K562 (cell line): ENCODE measurements around the gene TNNT2. TPM values are rescaled to one million over a fixed set of nuclear protein-coding genes. Genes with fewer than 3 reads are reported as not detected.

ENCODE experiments used
- ATAC-seq: fragments of 200-7000 bp; cut with Tn5 transposase; 3 replicates; pipeline ENCODE4 v1.9.1; 2020; ENCODE audit warnings: moderate library complexity
- BruUV-seq: library from RNA; stranded (reverse); fragments of 400-500 nt; replicated peaks from 2 replicates; lab custom pipeline; 2021; lab: Mats Ljungman, UMichigan
- CTCF ChIA-PET: fragments of 300-600 bp; formaldehyde crosslinking; extraction: SDS; loops from one replicate; lab custom pipeline; 2021; ENCODE audit warnings: low intra/inter-chr PET ratio; lab: Yijun Ruan, JAX
- POLR2A ChIA-PET: fragments of 300-600, 350-650 bp; sonication (Branson Sonifier 250); formaldehyde crosslinking; extraction: SDS; loops from one replicate; lab custom pipeline; 2021; ENCODE audit warnings: antibody characterized with exemption, inconsistent platforms; lab: Yijun Ruan, JAX
- DNase-seq, 4 experiments: peaks; one replicate each; pipeline versions ENCODE4 v3.0.0 to v3.0.0-alpha.2; 2011 to 2018; ENCODE audit warnings: low spot score in 3 of 4, mixed read lengths in 3 of 4; ENCODE audit errors: extremely low read depth in 1 of 4
- FAIRE-seq: peaks from 2 replicates; lab custom pipeline; 2011; peaks lifted over from hg19 to GRCh38; lab: Jason Lieb, UNC
- H2AFZ ChIP-seq: 2 replicates; pipeline ENCODE4 v1.6.0; 2011; ENCODE audit warnings: low read depth, low read length, control low read depth, inconsistent platforms
- H3K27ac ChIP-seq: fragments of 200-600 bp; 3 replicates; pipeline ENCODE4 v1.8.0; 2011; ENCODE audit warnings: low read depth, mild to moderate bottlenecking, control low read depth, inconsistent platforms, low read length, moderate library complexity, mixed read lengths; ENCODE audit errors: extremely low read depth
- H3K27me3 ChIP-seq, 2 experiments: fragments of 300-600 bp in 1 of 2; 2 replicates in 1 of 2; 3 replicates in 1 of 2; pipeline versions ENCODE4 v1.6.0 to v1.8.0; 2011; ENCODE audit warnings: inconsistent platforms in 2 of 2, low read length in 2 of 2, mild to moderate bottlenecking in 1 of 2, mixed read lengths in 1 of 2, moderate library complexity in 1 of 2; ENCODE audit not compliant: control insufficient read depth in 2 of 2, insufficient read depth in 2 of 2
- H3K36me3 ChIP-seq: fragments of 300-600 bp; 3 replicates; pipeline ENCODE4 v1.8.0; 2011; ENCODE audit warnings: mild to moderate bottlenecking, low read length, inconsistent platforms; ENCODE audit not compliant: control insufficient read depth, insufficient read depth
- H3K4me1 ChIP-seq, 2 experiments: fragments of 200-600 bp in 1 of 2; replicated peaks in 1 of 2; 2 replicates in 1 of 2; 3 replicates in 1 of 2; pipeline versions ENCODE4 v1.5.1 to v1.8.0; 2011; ENCODE audit warnings: inconsistent platforms in 2 of 2, low read length in 2 of 2, mild to moderate bottlenecking in 1 of 2, mixed read lengths in 1 of 2, moderate library complexity in 1 of 2; ENCODE audit not compliant: control insufficient read depth in 2 of 2, insufficient read depth in 2 of 2
- H3K4me2 ChIP-seq: 2 replicates; pipeline ENCODE4 v1.6.1; 2011; ENCODE audit warnings: low read length, control low read depth, inconsistent platforms, mixed read lengths; ENCODE audit not compliant: insufficient read depth
- H3K4me3 ChIP-seq: fragments of 200-600 bp; sonication (generic), shearing (Covaris generic); 2 replicates; pipeline ENCODE4 v1.5.1; 2016; ENCODE audit warnings: control low read depth, inconsistent platforms
- H3K79me2 ChIP-seq: fragments of 200-600 bp; 3 replicates; pipeline ENCODE4 v1.8.0; 2011; ENCODE audit warnings: low read length, inconsistent platforms; ENCODE audit not compliant: control insufficient read depth, insufficient read depth
- H3K9ac ChIP-seq, 2 experiments: 2 replicates each; pipeline versions ENCODE4 v1.6.0 to v1.6.1; 2011; ENCODE audit warnings: low read depth in 2 of 2, low read length in 2 of 2, control low read depth in 1 of 2, inconsistent platforms in 1 of 2, mild to moderate bottlenecking in 1 of 2, mixed read lengths in 1 of 2; ENCODE audit not compliant: insufficient read depth in 1 of 2
- H3K9me1 ChIP-seq: one replicate; pipeline ENCODE4 v1.6.0; 2011; ENCODE audit warnings: inconsistent platforms, mild to moderate bottlenecking, low read length, moderate library complexity; ENCODE audit not compliant: control insufficient read depth, insufficient read depth
- H3K9me3 ChIP-seq: replicated peaks from 2 replicates; pipeline ENCODE4 v1.5.1; 2011; ENCODE audit warnings: low read depth, low read length, inconsistent platforms; ENCODE audit not compliant: control insufficient read depth, insufficient read depth
- H4K20me1 ChIP-seq: replicated peaks from 2 replicates; pipeline ENCODE4 v1.6.1; 2011; ENCODE audit warnings: low read length, inconsistent platforms, mixed read lengths; ENCODE audit not compliant: control insufficient read depth, insufficient read depth
- CHD7 ChIP-seq: fragments of 200-600 bp; sonication (generic); IDR thresholded peaks from one replicate; pipeline ENCODE4 v1.6.1; 2012; ENCODE audit warnings: mild to moderate bottlenecking, low read depth, low read length, inconsistent platforms
- EGR1 ChIP-seq: fragments of 450-650 bp; conservative IDR thresholded peaks from 2 replicates; pipeline ENCODE4 v1.6.1; 2017; ENCODE audit warnings: mild to moderate bottlenecking
- ESRRB ChIP-seq: fragments of 250-450 bp; sonication (Bioruptor Pico); IDR thresholded peaks from 2 replicates; pipeline ENCODE4 v1.5.0; 2020; ENCODE audit warnings: mild to moderate bottlenecking, moderate library complexity, borderline replicate concordance
- RBM15 ChIP-seq: fragments of 200-400 bp; formaldehyde crosslinking; IDR thresholded peaks from 2 replicates; pipeline ENCODE4 v1.6.1; 2018; ENCODE audit warnings: mild to moderate bottlenecking, low read length, moderate library complexity; ENCODE audit not compliant: insufficient read depth
- TFAM ChIP-seq: fragments of 250-450 bp; sonication (Bioruptor Pico); conservative IDR thresholded peaks from 2 replicates; pipeline ENCODE4 v1.5.0; 2021; ENCODE audit warnings: mild to moderate bottlenecking, moderate library complexity
- ZBTB33 ChIP-seq: sonication (generic); formaldehyde crosslinking; IDR thresholded peaks from 2 replicates; pipeline ENCODE4 v1.8.1; 2023; ENCODE audit warnings: mild to moderate bottlenecking, missing genetic modification reagents
- ZNF263 ChIP-seq: sonication (generic); formaldehyde crosslinking; IDR thresholded peaks from 2 replicates; pipeline ENCODE4 v1.8.0; 2022; ENCODE audit warnings: mild to moderate bottlenecking, missing genetic modification reagents, borderline replicate concordance
- ZNF384 ChIP-seq: IDR thresholded peaks from 2 replicates; pipeline ENCODE4 v1.6.1; 2012; ENCODE audit warnings: low read depth, low read length, improper control_type of control experiment
- WGBS: fragments of 100-300 bp; shearing (Covaris generic); methylation state at CpG from one replicate; pipeline ENCODE4 v1.1.6; 2016; ENCODE audit warnings: low coverage, mixed read lengths; ENCODE audit not compliant: insufficient coverage; ENCODE audit errors: missing lambda C conversion rate; 5-methylcytosine and 5-hydroxymethylcytosine counted together
- in situ Hi-C: fragments of 300-500 bp; cut with MboI; formaldehyde crosslinking; loops from 4 replicates; pipeline ENCODE4 v1.15.0; 2018; ENCODE audit warnings: inconsistent platforms, mixed read lengths
- intact Hi-C: fragments of 100-400 bp; cut with micrococcal nuclease; formaldehyde crosslinking; loops from 2 replicates; pipeline ENCODE4 v1.14.2; 2022
- polyA plus RNA-seq, 8 experiments: library from polyadenylated mRNA; depleted of rRNA in 4 of 8; stranded (reverse) in 5 of 8; unstranded in 3 of 8; fragments of >200 nt; fragmentation: Nextera tagmentation in 2 of 8; fragmentation: Illumina TruSeq in 1 of 8; extraction: Ambion mirVana in 2 of 8; extraction: Trizol in 1 of 8; gene quantifications; 2 replicates each; pipeline versions ENCODE4 v1.2.1 to v1.2.3, GENCODE V29; 2011 to 2014; ENCODE audit warnings: inconsistent platforms in 1 of 8, missing spikeins in 1 of 8
- total RNA-seq, 7 experiments: library from RNA; depleted of rRNA in 6 of 7; stranded (reverse); fragments of >200 nt in 6 of 7; fragmentation: Illumina TruSeq in 2 of 7; extraction: Trizol in 2 of 7; gene quantifications; 2 replicates each; pipeline versions ENCODE4 v1.2.1 to v1.2.3, GENCODE V29; 2011 to 2021; ENCODE audit warnings: low replicate concordance in 1 of 7

The TNNT2 gene
- total and polyA plus RNA-seq, 9 of the 15 experiments (the other 6 are each of a cell fraction or from before 2014, with no cell fraction given), result not detected

GRCh38 chr1:201365251-201365650, 12.2 kb downstream of the TNNT2 start (continued):
- TF ChIP-seq ZNF263 (CRISPR knock-in tag), result no peak
- no peak for TF ChIP-seq TFAM (CRISPR knock-in tag)

- no peak for DNase-seq
- no peak overlapping the region for H3K4me3 ChIP-seq
- no peaks in the 10 kb centered on the region for H3K79me2 ChIP-seq
- no TSS peak for BruUV-seq
- ATAC-seq, result no peak
- H3K9me3 ChIP-seq, result no peaks in the 10 kb centered on the region
- no peak overlapping the region for H2AFZ ChIP-seq
- no peak for FAIRE-seq
- H3K9me1 ChIP-seq, result no peaks in the 10 kb centered on the region
- H3K4me1 ChIP-seq, result peaks cover 0 to 3% of the 10 kb centered on the region in 2 experiments; a peak in 1 of 5 replicates
- intact Hi-C loops (loop anchor here (5.0 kb wide), 1 partner anchor 277 kb away; no protein-coding TSS in a partner anchor), in situ Hi-C loops (no loop called here)
- H3K4me2 ChIP-seq, result no peak overlapping the region
- peaks cover 31% of the 10 kb centered on the region for H4K20me1 ChIP-seq
- peaks cover 0 to 89% of the 10 kb centered on the region in 2 experiments; a peak in 2 of 5 replicates for H3K27me3 ChIP-seq
- no peaks in the 10 kb centered on the region for H3K36me3 ChIP-seq
- no peak overlapping the region for H3K27ac ChIP-seq
- CTCF ChIA-PET, result no interaction called here
- POLR2A ChIA-PET, result interaction anchor here (0.9 to 1.0 kb wide), 2 partner anchors 17 to 82 kb away, joined by 4 read pairs; no protein-coding TSS in a partner anchor
- 0% methylated on average over 6 of the region's 6 CpGs for WGBS
- no peak overlapping the region for H3K9ac ChIP-seq
- TF ChIP-seq ZBTB33 (no peak), ZNF384 (no peak), RBM15 (no peak), EGR1 (no peak), CHD7 (no peak), ESRRB (CRISPR knock-in tag) (no peak)
Observed at GRCh38 chr1:201364808-201365105, 12.7 kb downstream of the TNNT2 start.
